Stimulated activated CD8-positive, alpha-beta memory T cell treated with anti-CD3 and anti-CD28 coated beads, Interleukin-2, amount 100 ng/mL, for 48 hours (primary cell): ENCODE results near the gene MAP2K5.

Source experiments
- DNase-seq, 2 donors: peaks; one replicate each; pipeline ENCODE4 v3.0.0-alpha.2; 2020; ENCODE audit warnings: low read depth in 2 of 2

The MAP2K5 gene

DNA sequence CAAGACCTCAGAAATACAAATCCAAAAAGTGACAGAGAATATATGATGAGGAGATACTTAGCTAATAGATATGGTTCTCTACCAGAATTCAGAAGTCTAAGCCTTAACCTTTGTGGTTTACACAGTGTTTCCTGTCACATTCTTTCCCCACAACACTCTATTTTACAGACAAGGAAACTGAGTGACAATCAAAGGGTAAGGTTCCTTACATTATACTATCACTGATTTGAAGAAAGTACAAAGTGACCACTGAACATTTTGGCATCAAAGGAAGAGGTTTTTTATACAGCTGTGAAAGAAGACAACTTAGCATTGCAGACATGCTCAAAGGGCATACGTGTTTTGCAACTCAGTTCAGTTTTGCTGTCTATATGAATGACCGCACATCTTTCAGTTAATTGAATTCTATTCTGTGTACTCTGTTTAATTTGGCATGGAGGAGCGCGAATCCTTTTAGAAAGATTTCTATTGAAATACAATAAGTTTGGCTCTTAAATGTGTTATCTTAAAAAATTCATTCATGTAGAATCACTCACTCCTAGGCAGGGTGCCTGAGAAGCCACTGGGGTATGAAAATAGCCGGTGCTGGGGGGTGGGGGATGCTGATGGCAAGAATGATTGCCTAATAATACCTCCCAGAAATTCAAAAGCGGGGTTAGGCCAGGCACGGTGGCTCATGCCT lies 216.3 kb downstream of the MAP2K5 start:
- DNase-seq, result no peak

DNA sequence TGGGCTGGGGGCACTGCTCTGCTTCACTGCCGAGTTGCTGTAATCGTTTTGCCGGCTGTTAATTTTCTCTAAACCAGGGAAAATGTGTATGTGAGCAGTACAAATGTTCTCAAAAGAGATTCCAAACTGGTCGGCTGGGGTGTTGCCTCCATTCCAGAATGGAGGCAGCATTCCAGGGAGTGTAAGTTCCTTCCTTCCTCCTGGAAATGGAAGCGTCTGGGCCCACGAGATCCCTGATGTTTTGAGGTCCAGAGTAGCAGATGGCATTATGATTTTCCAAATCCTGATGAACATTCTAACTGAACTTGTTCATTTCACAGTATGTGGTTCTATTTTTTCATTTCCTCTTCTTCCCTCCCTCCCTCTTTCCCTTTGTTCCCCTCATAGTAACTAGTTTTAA lies 218.4 kb downstream of the MAP2K5 start:
- no peak for DNase-seq

- DNase-seq, result no peak
These were observed 218.8 kb downstream of the MAP2K5 start for GRCh38 chr15:67761343-67761742.

DNA sequence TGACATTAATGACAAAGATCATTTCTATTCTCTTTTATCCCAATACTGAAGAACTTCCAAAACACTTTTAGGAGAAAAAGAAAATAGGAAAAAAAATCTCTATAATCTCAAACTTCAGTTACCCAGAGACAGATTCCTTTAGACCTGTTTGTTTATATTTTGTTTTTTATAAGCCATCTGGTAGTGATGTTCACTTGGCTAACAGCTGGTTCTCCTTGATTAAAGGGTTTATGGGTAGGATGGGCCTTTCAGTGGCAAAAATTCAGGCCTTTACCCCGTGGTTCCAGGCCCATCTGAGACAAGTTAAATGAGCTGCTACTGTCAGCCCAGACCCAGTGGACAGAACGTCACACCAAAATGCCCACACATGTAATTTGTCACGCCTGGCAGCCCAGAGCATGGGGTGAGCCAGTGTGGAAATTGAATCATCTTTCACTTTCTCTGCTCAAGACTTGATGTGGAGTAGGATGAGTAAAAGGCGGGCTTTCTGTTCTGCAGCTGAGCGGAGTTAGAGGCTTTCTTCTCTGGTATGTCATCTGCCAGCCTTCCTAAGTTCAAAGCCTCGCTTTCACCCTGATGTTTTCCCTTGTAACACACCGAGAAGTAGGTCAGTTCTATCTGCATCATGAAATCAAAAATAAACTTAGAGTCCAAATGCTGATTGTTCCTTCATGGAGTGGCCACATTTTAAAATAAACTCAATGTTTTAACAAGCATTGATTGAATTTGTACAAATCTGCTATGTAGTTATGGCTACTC lies 220.3 kb downstream of the MAP2K5 start:
- DNase-seq, result peak; percentile 25 to 45

DNA sequence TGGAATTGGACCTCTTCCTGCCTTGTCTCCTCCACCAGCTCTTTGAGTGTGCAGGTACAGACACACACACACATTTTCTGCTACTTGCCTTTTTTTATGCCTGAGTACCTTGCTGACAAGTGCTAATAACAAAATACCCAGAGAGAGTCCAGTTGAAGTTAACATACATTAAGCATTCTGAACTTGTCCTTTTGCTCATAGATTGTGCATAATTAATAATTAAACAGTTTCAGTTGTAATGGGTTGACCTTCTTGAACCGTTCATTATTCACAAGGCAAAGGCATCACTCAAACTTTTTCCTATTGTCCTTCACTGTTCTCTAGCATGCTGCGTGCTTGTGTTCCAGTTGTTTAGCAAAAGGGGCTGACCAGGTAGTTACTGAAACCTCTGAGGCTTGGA lies 223.2 kb downstream of the MAP2K5 start:
- no peak for DNase-seq

DNA sequence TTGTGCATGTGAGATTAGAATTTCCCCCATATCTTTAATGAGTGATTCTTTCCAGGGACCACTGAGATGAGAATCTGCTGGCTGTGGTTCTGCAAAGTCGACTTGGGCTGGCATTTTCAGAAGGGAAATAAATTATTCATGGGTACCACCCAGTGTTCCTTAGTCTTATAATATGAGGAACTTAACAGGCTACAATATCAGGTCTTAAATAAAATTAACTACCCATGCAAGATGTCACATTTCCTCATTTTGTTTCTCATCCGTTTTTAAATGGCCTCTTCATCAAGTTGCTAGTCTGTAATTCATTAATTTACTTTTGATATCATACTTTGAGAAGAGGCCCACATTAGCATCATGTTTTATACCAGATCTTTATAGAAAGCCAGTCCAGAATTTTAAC lies 224.5 kb downstream of the MAP2K5 start:
- DNase-seq, result no peak

- DNase-seq, result no peak
These were observed 225.9 kb downstream of the MAP2K5 start for GRCh38 chr15:67768313-67768977.

DNA sequence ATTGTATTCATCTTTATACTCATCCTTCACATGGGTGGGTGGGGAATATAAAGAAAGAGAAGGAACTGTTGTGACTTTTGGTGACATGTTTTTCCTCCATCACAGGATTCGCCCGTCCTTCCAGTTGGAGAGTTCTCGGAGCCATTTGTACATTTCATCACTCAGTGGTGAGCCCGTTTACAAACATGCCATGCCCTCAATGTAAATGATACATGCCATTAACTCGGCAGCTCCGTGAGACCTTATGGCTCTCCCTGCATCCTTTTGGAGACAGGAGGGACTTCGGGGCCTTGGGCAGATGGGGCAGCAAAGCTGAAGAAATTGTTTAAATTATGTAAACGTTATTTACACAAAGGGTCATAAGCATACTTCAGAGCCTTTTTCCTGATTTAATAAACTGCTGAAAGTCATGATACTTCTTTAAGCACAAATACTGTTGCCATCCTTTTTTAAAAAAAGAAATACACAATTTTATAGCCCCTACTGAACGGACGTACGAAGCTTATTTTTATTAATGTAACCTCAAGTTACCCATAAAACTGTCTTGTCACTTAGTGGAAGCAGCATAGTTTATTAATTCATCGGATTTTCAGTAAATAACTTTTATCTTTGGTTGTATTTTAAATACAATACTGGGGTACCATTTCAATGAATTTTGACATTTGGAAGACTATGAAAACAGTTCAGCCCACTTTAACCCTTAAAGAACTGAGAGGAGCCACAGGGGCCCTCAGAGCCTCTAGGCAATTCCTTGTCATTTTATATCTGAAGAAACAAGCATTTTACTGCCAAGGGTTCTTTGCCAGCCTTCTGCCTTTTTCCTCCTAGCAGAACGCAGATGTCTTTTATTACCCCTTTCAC lies 227.2 kb downstream of the MAP2K5 start:
- DNase-seq, result no peak

DNA sequence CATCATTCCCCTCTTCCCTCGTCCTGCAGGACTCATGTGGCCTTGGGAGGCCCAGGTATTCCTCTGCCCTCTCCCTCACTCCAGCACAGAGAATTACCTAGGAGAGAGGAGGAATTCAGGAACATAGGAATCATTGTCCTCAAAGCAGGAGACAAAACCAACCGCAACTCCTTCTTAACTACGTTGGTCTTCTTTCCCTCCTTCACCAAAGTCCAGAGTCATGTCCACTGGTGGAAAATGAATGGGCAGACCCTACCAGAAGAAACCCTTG lies 227.8 kb downstream of the MAP2K5 start:
- no peak for DNase-seq

- no peak for DNase-seq
These were observed 228.8 kb downstream of the MAP2K5 start for GRCh38 chr15:67771189-67771800.

DNA sequence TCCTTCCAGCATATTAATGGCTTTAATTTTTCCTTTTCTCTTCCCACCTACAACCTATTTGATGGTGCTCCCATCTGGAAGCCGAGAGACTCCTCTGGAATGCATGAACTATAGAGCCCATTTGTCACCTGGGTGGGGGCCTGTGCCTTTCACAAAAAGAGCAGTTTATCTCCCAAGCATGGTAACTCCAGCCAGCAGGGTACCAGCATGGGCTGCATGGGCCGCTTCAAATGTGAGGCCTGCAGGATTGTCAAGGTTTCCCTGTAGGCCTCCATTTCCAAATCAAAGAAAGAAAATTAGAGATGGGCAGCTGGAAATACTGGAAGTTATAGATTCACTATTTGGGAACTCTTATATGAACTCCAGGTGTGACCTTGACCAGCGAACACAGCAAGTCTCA lies 232.1 kb downstream of the MAP2K5 start:
- no peak for DNase-seq

GRCh38 chr15:67775250-67775649 lies 232.7 kb downstream of the MAP2K5 start:
- DNase-seq, result no peak

DNA sequence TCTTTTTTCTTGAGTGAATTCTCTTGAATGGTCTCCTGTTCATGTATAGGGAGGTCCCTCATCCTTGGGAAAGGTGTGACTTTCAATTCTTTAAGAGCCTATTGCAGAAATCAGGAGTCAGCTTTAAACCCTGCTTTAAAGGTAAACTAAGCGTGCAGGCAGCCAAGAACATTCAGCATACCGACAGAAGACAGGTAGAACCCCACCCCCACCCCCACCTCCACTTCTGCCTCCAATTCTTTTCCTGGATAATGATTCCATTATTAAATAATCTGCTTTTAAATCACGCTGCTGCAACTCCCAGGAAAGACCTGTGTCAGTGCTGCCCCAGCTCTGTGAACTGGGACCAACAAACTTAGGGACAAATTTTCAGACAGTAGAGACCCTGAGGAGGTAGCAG lies 233.5 kb downstream of the MAP2K5 start:
- no peak for DNase-seq

DNA sequence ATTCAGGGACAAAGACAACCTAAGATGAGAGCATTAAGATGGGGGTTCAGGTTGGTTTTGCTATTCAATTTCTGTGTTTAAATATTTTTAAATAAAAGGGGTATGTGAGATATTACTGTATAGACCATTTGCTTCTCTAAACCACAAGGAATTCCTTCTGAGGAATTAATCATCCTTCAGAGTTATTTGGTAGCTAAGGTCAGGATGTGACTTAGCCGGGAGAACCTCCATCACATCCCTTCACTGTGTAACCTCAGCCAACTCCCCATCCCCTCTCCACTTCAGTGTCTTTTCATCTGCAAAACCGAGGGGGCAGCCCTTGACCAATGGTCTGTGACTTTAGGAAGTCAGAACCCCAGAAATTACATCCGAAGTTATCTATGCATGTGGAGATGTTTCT lies 234.1 kb downstream of the MAP2K5 start:
- no peak for DNase-seq

- no peak for DNase-seq
These were observed 234.6 kb downstream of the MAP2K5 start for GRCh38 chr15:67777071-67777470.

GRCh38 chr15:67777773-67778172 lies 235.3 kb downstream of the MAP2K5 start:
- no peak for DNase-seq

GRCh38 chr15:67778968-67779548 lies 236.6 kb downstream of the MAP2K5 start:
- DNase-seq, result no peak

GRCh38 chr15:67779549-67780111 lies 237.1 kb downstream of the MAP2K5 start:
- no peak for DNase-seq

GRCh38 chr15:67781061-67781460 lies 238.6 kb downstream of the MAP2K5 start:
- no peak for DNase-seq

GRCh38 chr15:67781907-67782690 lies 239.6 kb downstream of the MAP2K5 start:
- DNase-seq, result no peak

- DNase-seq, result no peak
These were observed 240.1 kb downstream of the MAP2K5 start for GRCh38 chr15:67782691-67782991.
